ENCODE results near the gene PRKCA.

- no peak for TF ChIP-seq POLR2A (IDR thresholded peaks at IDR 0.05; ENCODE audit: low read depth, low read length)
- TF ChIP-seq POLR2AphosphoS5 (IDR thresholded peaks at IDR 0.05; ENCODE audit: low read depth, low read length), result no peak
- TF ChIP-seq TAF1 (IDR thresholded peaks at IDR 0.05; ENCODE audit: borderline replicate concordance, low read depth, low read length), result no peak
These were observed 452.9 kb downstream of the PRKCA start for GRCh38 chr17:66755101-66755943.
